Uterus (tissue), 2 donors: Measurements from ENCODE around the gene EPB41L2.

Source experiments
- CTCF ChIP-seq, 4 experiments: fragments of 200-600 bp in 2 of 4; fragments of 450-650 bp in 2 of 4; sonication (generic) in 2 of 4; IDR thresholded peaks; one replicate each; pipeline ENCODE4 v1.5.1; 2016 to 2019; ENCODE audit warnings: antibody characterized with exemption in 4 of 4, mild to moderate bottlenecking in 2 of 4, moderate library complexity in 1 of 4
- POLR2A ChIP-seq, 2 donors: fragments of 450-650 bp; IDR thresholded peaks; one replicate each; pipeline ENCODE4 v1.6.1; 2016; ENCODE audit warnings: antibody characterized with exemption in 2 of 2, mild to moderate bottlenecking in 1 of 2, moderate library complexity in 1 of 2

GRCh38 chr6:130985115-130985514 lies 77.9 kb downstream of the EPB41L2 start:
- TF ChIP-seq CTCF (IDR thresholded peaks at IDR 0.05) (no peak), POLR2A (IDR thresholded peaks at IDR 0.05) (no peak)
